ENCODE measurements around the gene SYNE1.
A peak's percentile ranks its signal among the peaks of the same experiment; 100 is the strongest.

The SYNE1 gene

DNA sequence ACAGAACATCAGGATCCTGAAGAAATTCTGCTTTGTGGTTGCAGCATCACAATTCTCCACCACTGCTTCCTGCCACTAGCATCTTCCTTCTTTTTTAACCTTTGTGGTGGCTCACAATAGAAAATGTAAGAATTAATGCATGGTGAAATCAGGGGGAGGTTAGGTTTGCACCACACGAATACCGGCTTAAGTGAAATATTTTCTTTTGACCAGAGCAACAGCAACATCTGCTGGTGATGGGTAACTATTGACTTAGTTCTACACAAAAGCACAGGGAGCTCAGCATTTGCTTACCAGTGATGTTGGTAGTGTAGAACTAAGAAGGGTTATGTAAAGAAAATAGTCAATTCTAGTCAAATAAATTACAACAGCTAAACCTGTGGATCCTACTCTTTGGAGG, 280.5 kb downstream of the SYNE1 start:
- peaks cover 4% of the 10 kb centered on the region for H3K4me1 ChIP-seq (ENCODE audit: control insufficient read depth, insufficient read depth, low read length)
- H3K9me3 ChIP-seq (ENCODE audit: control insufficient read depth, low read length): no peaks in the 10 kb centered on the region
- no peaks in the 10 kb centered on the region for H3K27me3 ChIP-seq (replicated peaks; ENCODE audit: control insufficient read depth, insufficient read depth, low read length)
- no peak overlapping the region for H3K4me3 ChIP-seq (ENCODE audit: low read length)
- DNase-seq (ENCODE audit: low read depth): peak; percentile 51
- peaks cover 93% of the 10 kb centered on the region for H3K36me3 ChIP-seq (ENCODE audit: control insufficient read depth, insufficient read depth, low read length, severe bottlenecking)
- no peak overlapping the region for H3K9ac ChIP-seq (ENCODE audit: low read length)

- peak; percentile 20 for DNase-seq (ENCODE audit: low read depth)
- H3K4me1 ChIP-seq (ENCODE audit: control insufficient read depth, insufficient read depth, low read length): peaks cover 4% of the 10 kb centered on the region
- peaks cover 93% of the 10 kb centered on the region for H3K36me3 ChIP-seq (ENCODE audit: control insufficient read depth, insufficient read depth, low read length, severe bottlenecking)
- H3K9me3 ChIP-seq (ENCODE audit: control insufficient read depth, low read length): no peaks in the 10 kb centered on the region
- H3K4me3 ChIP-seq (ENCODE audit: low read length): no peak overlapping the region
- no peak overlapping the region for H3K9ac ChIP-seq (ENCODE audit: low read length)
- no peaks in the 10 kb centered on the region for H3K27me3 ChIP-seq (replicated peaks; ENCODE audit: control insufficient read depth, insufficient read depth, low read length)
These were observed 281.1 kb downstream of the SYNE1 start for GRCh38 chr6:152356016-152356415.

DNA sequence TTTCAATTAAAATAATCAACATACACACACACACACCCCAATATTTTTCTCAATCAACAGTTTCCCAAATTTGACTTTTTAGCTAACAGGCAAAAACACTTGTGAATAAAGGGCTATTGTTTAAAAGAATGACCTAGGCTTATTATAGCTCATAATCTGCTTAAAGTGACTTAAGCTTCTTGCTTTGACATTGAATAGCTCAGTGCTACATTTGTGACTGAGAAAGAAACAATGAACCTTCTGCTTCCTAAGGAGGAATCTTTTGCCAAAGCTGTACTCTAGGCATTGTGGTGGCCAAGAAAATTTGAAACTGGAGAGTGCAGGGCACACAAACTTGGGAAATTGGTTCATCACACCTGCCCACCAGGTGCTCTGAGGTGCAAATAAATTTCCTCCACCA, 282.0 kb downstream of the SYNE1 start:
- no peak for DNase-seq (ENCODE audit: low read depth)
- H3K4me1 ChIP-seq (ENCODE audit: control insufficient read depth, insufficient read depth, low read length): peaks cover 4% of the 10 kb centered on the region
- no peaks in the 10 kb centered on the region for H3K9me3 ChIP-seq (ENCODE audit: control insufficient read depth, low read length)
- H3K9ac ChIP-seq (ENCODE audit: low read length): no peak overlapping the region
- no peaks in the 10 kb centered on the region for H3K27me3 ChIP-seq (replicated peaks; ENCODE audit: control insufficient read depth, insufficient read depth, low read length)
- H3K4me3 ChIP-seq (ENCODE audit: low read length): no peak overlapping the region
- H3K36me3 ChIP-seq (ENCODE audit: control insufficient read depth, insufficient read depth, low read length, severe bottlenecking): peaks cover 93% of the 10 kb centered on the region

DNA sequence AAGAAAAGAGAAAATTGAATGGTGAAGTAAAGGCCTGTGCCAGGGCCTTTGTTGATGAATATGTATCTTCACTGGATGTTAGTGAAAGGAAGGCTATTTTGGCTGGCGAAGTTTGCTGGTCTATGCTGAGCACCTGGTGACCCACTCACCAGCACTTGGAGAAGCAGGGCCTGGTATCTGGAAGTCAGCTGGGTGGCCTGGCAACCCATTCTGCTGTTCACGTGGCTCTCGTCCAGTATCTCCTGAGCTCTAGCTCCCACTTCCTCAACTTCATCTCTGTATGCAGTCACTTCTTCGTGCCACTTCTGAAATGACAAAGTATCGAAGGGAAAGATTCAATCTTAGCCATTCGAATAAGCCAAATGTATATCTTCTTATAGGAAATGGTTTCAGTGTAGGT, 283.7 kb downstream of the SYNE1 start:
- H3K4me1 ChIP-seq (ENCODE audit: control insufficient read depth, insufficient read depth, low read length): peaks cover 4% of the 10 kb centered on the region

GRCh38 chr6:152351742-152352141, 285.4 kb downstream of the SYNE1 start:
- Histone ChIP-seq H3K36me3 (ENCODE audit: control insufficient read depth, insufficient read depth, low read length, severe bottlenecking) (peaks cover 90% of the 10 kb centered on the region), H3K4me3 (ENCODE audit: low read length) (no peak overlapping the region), H3K27me3 (replicated peaks; ENCODE audit: control insufficient read depth, insufficient read depth, low read length) (no peaks in the 10 kb centered on the region), H3K4me1 (ENCODE audit: control insufficient read depth, insufficient read depth, low read length) (peaks cover 3% of the 10 kb centered on the region), H3K9ac (ENCODE audit: low read length) (no peak overlapping the region), H3K9me3 (ENCODE audit: control insufficient read depth, low read length) (no peaks in the 10 kb centered on the region)
- no peak for DNase-seq (ENCODE audit: low read depth)

More for the DNA sequence above, 283.7 kb downstream of the SYNE1 start:
- Histone ChIP-seq H3K9ac (ENCODE audit: low read length) (no peak overlapping the region), H3K36me3 (ENCODE audit: control insufficient read depth, insufficient read depth, low read length, severe bottlenecking) (peaks cover 93% of the 10 kb centered on the region), H3K27me3 (replicated peaks; ENCODE audit: control insufficient read depth, insufficient read depth, low read length) (no peaks in the 10 kb centered on the region), H3K9me3 (ENCODE audit: control insufficient read depth, low read length) (no peaks in the 10 kb centered on the region), H3K4me3 (ENCODE audit: low read length) (no peak overlapping the region)
- no peak for DNase-seq (ENCODE audit: low read depth)

- no peak overlapping the region for H3K9ac ChIP-seq (ENCODE audit: low read length)
- no peak for DNase-seq (ENCODE audit: low read depth)
- no peaks in the 10 kb centered on the region for H3K9me3 ChIP-seq (ENCODE audit: control insufficient read depth, low read length)
- H3K4me3 ChIP-seq (ENCODE audit: low read length): no peak overlapping the region
- no peaks in the 10 kb centered on the region for H3K27me3 ChIP-seq (replicated peaks; ENCODE audit: control insufficient read depth, insufficient read depth, low read length)
- no peaks in the 10 kb centered on the region for H3K4me1 ChIP-seq (ENCODE audit: control insufficient read depth, insufficient read depth, low read length)
- peaks cover 89% of the 10 kb centered on the region for H3K36me3 ChIP-seq (ENCODE audit: control insufficient read depth, insufficient read depth, low read length, severe bottlenecking)
These were observed 286.1 kb downstream of the SYNE1 start for GRCh38 chr6:152351110-152351509.

DNA sequence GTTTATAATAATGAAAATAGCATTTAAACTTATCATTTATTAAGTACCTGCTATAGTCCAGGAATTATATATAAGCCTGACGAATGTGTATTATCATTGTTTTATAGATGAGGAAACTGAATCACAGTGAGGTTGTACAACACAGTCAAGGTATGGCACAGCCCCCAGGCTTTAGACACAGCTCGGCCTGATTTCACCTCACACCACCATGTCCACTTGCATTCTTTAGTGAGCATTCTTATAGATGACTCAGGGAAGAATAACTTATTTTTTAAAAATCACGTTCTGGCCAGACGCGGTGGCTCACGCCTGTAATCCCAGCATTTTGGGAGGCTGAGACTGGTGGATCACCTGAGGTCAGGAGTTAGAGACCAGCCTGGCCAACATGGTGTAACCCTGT, 289.0 kb downstream of the SYNE1 start:
- peaks cover 85% of the 10 kb centered on the region for H3K36me3 ChIP-seq (ENCODE audit: control insufficient read depth, insufficient read depth, low read length, severe bottlenecking)
- no peaks in the 10 kb centered on the region for H3K9me3 ChIP-seq (ENCODE audit: control insufficient read depth, low read length)
- no peak for DNase-seq (ENCODE audit: low read depth)
- H3K9ac ChIP-seq (ENCODE audit: low read length): no peak overlapping the region
- H3K27me3 ChIP-seq (replicated peaks; ENCODE audit: control insufficient read depth, insufficient read depth, low read length): no peaks in the 10 kb centered on the region
- H3K4me3 ChIP-seq (ENCODE audit: low read length): no peak overlapping the region
- H3K4me1 ChIP-seq (ENCODE audit: control insufficient read depth, insufficient read depth, low read length): no peaks in the 10 kb centered on the region

DNA sequence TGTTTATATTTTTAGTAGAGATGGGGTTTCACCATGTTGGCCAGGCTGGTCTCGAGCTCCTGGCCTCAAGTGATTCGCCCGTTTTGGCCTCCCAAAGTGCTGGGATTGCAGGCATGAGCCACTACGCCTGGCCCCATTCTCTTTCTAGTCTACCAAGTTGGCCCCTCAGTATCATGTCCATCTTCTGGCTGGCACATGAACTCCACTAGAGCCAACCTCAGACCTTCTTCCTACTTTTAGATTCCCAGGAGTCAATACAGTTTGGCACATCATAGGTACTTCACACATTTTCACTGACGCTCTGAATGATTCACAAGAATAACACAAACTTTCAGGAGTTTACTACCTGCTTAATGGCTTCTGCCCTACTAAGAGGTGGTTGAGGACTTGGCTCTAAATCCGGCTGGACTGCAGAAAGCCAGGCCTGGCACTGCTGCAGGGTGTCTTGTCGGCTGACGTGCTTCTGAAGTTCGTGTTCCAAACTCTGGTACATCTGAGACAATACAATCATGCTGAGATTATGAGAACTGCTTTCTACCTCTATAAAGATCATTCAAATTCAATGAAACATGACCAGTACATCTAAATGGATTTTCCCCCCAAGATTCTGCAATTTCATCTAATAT, 293.3 kb downstream of the SYNE1 start:
- H3K36me3 ChIP-seq (ENCODE audit: control insufficient read depth, insufficient read depth, low read length, severe bottlenecking): peaks cover 85% of the 10 kb centered on the region
- no peak overlapping the region for H3K4me3 ChIP-seq (ENCODE audit: low read length)
- no peaks in the 10 kb centered on the region for H3K9me3 ChIP-seq (ENCODE audit: control insufficient read depth, low read length)
- no peak overlapping the region for H3K9ac ChIP-seq (ENCODE audit: low read length)
- DNase-seq (ENCODE audit: low read depth): no peak
- H3K27me3 ChIP-seq (replicated peaks; ENCODE audit: control insufficient read depth, insufficient read depth, low read length): no peaks in the 10 kb centered on the region
- peaks cover under 1% of the 10 kb centered on the region for H3K4me1 ChIP-seq (ENCODE audit: control insufficient read depth, insufficient read depth, low read length)

DNA sequence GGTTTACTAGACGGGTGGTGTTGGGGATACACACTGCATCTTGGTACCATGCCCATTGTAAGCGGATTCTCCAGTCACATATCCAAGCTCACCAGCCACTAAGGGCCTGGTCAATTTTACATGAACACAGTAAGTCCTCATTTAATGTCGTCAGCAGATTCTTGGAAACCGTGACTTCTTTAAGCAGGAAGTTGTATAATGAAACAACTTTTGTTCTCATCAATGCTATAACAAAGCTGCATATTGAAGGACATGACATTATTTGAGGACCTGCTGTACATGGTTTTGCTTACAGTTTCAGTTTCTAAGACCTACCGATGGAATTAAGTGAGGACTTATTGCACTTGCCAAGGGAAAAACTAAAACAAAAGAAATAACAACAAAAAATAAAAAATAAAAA, 295.6 kb downstream of the SYNE1 start:
- H3K4me1 ChIP-seq (ENCODE audit: control insufficient read depth, insufficient read depth, low read length): peaks cover 11% of the 10 kb centered on the region
- H3K27me3 ChIP-seq (replicated peaks; ENCODE audit: control insufficient read depth, insufficient read depth, low read length): no peaks in the 10 kb centered on the region
- no peak overlapping the region for H3K9ac ChIP-seq (ENCODE audit: low read length)
- DNase-seq (ENCODE audit: low read depth): no peak
- no peaks in the 10 kb centered on the region for H3K9me3 ChIP-seq (ENCODE audit: control insufficient read depth, low read length)
- no peak overlapping the region for H3K4me3 ChIP-seq (ENCODE audit: low read length)
- H3K36me3 ChIP-seq (ENCODE audit: control insufficient read depth, insufficient read depth, low read length, severe bottlenecking): peaks cover 88% of the 10 kb centered on the region

DNA sequence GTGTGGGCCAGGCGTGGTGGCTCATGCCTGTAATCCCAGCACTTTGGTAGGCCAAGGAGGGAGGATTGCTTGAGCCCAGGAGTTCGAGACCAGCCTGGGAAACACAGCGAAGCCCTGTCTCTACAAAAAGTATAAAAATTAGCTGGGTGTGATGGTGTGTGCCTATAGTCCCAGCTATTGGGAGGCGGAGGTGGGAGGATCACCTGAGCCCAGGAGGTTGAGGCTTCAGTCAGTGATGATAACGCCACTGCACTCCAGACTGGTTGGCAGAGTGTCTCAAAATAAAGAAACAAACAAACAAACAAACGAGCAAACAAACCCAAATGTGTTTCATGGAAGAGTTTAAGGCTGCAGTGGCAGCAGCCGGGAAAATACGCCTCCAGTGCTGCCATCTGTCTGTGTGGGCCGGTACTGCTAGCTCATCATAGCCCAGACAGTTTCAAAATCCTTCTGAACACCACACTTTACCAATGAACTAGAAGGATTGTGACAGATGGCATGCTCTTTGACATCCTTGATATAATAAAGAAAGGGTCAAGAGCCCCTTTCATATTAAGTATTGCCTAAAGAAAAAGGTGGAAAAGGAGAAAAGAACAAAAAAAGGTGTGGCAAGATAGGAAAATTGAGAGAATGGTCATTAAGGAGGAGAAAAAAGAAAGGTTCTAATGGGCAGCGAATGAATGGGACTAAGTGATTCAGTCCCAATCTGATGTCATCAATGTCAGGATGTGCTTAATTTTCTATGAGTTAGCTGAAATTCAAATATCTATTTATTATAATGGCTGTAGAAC, 298.6 kb downstream of the SYNE1 start:
- Histone ChIP-seq H3K27me3 (replicated peaks; ENCODE audit: control insufficient read depth, insufficient read depth, low read length) (no peaks in the 10 kb centered on the region), H3K4me3 (ENCODE audit: low read length) (no peak overlapping the region)
- peak; percentile 70 for DNase-seq (ENCODE audit: low read depth)

GRCh38 chr6:152334555-152334954, 302.6 kb downstream of the SYNE1 start:
- Histone ChIP-seq H3K9me3 (ENCODE audit: control insufficient read depth, low read length) (no peaks in the 10 kb centered on the region), H3K4me1 (ENCODE audit: control insufficient read depth, insufficient read depth, low read length) (peaks cover 11% of the 10 kb centered on the region), H3K27me3 (replicated peaks; ENCODE audit: control insufficient read depth, insufficient read depth, low read length) (no peaks in the 10 kb centered on the region), H3K36me3 (ENCODE audit: control insufficient read depth, insufficient read depth, low read length, severe bottlenecking) (peaks cover 99% of the 10 kb centered on the region), H3K9ac (ENCODE audit: low read length) (no peak overlapping the region), H3K4me3 (ENCODE audit: low read length) (no peak overlapping the region)
- no peak for DNase-seq (ENCODE audit: low read depth)

More for the DNA sequence above, 298.6 kb downstream of the SYNE1 start:
- H3K9ac ChIP-seq (ENCODE audit: low read length): no peak overlapping the region
- H3K4me1 ChIP-seq (ENCODE audit: control insufficient read depth, insufficient read depth, low read length): peaks cover 11% of the 10 kb centered on the region
- H3K9me3 ChIP-seq (ENCODE audit: control insufficient read depth, low read length): no peaks in the 10 kb centered on the region
- peaks cover 95% of the 10 kb centered on the region for H3K36me3 ChIP-seq (ENCODE audit: control insufficient read depth, insufficient read depth, low read length, severe bottlenecking)

All from adipocyte (in vitro differentiated cells).